Sigmoid colon (tissue), 4 donors: ENCODE data around the gene PHF13.

ENCODE experiments used
- CTCF ChIP-seq, 4 experiments: fragments of 450-650 bp in 3 of 4; fragments of 200-600 bp in 1 of 4; IDR thresholded peaks; one replicate each; pipeline ENCODE4 v1.5.1; 2016 to 2019; ENCODE audit warnings: antibody characterized with exemption in 4 of 4, mild to moderate bottlenecking in 3 of 4, moderate library complexity in 2 of 4
- POLR2A ChIP-seq, 2 donors: fragments of 450-650 bp; IDR thresholded peaks; one replicate each; pipeline ENCODE4 v1.6.1; 2016; ENCODE audit warnings: antibody characterized with exemption in 2 of 2, mild to moderate bottlenecking in 2 of 2, moderate library complexity in 2 of 2
- POLR2AphosphoS5 ChIP-seq, 4 donors: sonication (generic); formaldehyde crosslinking; IDR thresholded peaks; one replicate each; pipeline ENCODE4 v1.6.1; 2017; ENCODE audit warnings: antibody characterized with exemption in 4 of 4

GRCh38 chr1:6600410-6601048, 13.0 kb upstream of the PHF13 start:
- TF ChIP-seq CTCF (IDR thresholded peaks at IDR 0.05): no peak
- TF ChIP-seq POLR2A (IDR thresholded peaks at IDR 0.05): no peak
- no peak for TF ChIP-seq POLR2AphosphoS5 (IDR thresholded peaks at IDR 0.05)
